SKM-1 (cell line): ENCODE data around the gene ST8SIA6.

Experiments used
- DNase-seq: peaks from one replicate; lab custom pipeline; 2025; ENCODE audit not compliant: unreplicated experiment; lab: John Stamatoyannopoulos, UW

Gene ST8SIA6

DNA sequence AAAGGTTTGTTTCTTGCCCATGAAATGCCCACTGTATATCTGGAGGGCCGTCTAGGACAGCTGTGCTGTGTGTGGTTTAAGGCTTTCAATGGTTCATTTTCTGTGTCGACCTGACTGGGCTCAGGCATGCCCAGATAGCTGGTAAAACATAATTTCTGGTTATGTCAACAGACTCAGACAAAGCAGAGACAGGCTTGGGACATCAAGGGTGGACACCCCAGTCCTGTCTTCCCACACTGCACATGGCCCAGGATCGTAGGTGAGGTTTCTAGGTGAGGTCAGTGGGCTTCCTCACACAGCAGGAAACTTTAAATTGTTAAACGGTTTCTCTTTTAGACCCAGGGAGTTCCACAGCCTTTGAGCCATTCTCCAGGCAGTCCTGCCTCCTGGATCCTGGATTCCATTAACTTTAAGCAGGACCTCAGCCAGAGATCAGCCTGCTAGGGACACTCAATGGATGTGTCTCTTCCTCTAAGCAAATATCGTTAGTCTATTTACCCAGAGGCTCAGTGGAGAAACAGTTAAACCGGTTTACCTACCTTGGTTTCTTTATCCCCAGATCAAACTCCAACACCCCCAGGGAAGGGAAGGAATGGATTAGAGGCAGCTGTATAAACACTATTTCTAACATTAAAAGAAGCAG lies 66.4 kb downstream of the ST8SIA6 start:
- DNase-seq, result no peak

DNA sequence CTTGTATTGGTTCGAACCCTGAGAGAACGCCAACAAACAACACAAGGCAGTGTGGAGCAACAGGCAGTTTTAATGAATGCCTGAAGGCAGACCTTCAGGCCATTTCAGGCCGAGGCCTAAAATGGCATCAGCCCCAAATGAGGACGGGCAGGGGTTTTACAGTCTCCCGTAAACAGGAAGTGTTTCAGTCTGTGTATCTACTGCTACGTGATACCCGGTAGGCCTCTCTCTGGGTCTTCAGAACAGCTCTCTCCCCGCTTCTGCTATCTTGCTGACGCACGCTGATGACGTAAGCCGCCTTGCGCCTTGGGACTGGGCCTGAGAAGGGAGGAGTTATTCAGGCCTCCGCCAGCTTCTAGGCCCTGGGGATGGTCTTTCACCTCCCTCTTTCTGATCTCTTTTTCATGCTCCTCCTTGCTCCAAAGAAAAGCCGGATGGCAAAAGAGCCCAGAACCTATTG lies 67.7 kb downstream of the ST8SIA6 start:
- DNase-seq, result no peak

DNA sequence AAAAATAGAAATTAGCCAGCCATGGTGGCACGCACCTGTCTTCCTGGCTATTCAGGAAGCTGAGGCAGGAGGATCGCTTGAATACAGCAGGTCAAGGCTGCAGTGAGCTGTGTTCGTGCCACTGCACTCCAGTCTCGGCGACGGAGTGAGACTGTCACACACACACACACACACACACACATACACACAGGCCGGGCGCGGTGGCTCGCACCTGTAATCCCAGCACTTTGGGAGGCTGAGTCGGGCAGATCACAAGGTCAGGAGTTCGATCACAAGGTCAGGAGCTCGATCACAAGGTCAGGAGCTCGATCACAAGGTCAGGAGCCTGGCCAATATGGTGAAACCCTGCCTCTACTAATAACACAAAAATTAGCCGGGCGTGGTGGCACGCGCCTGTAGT lies 68.4 kb downstream of the ST8SIA6 start:
- no peak for DNase-seq

DNA sequence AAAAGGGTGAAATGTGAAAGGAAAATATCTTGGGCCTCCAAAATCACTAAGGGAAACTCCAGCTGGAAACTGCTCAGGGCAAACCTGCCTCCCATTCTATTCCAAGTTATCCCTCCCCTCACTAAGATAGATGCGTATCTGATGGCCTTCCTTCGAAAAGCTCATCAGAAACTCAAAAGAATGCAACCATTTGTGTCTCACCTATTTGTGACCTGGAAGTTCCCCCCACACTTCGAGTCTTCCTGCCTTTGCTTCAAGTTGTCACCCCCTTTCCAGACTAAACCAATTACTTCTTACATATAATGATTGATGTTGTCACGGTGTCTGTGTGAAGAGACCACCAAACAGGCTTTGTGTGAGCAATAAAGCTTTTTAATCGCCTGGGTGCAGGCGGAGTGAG lies 69.3 kb downstream of the ST8SIA6 start:
- no peak for DNase-seq

DNA sequence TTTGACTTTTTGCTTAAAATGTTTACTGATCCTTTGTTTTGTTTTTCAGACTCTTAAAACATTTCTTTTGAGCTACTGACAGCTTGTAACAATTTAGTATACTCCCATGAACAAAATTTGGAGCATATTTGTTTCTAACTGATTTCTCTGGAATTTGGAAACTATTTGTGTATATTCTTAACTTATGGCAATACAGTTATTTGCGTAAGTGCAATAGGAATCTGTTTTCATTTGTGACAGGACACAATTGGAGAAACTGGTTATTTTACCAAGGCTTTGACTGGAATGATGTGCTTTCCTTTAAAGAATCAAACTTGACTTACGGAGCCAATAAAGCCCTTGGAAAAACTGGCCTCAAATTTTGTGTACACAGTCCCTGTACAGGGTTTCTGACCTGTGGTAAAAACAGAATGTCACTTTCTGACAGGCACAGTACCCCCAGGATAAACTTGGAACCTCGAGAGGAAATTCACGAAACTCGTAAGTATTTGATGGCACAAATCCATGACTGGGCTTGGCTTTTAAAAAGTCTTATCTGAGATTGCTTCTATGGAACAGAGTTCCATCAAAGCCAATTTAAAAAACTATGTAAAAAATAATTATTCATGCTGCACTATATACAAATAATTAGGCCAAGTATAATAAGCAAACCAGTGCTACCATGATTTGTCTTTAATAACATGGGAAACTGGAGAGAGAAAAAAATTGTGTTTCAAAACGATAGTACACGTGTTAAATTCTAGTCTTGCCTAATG lies 70.4 kb downstream of the ST8SIA6 start:
- no peak for DNase-seq

DNA sequence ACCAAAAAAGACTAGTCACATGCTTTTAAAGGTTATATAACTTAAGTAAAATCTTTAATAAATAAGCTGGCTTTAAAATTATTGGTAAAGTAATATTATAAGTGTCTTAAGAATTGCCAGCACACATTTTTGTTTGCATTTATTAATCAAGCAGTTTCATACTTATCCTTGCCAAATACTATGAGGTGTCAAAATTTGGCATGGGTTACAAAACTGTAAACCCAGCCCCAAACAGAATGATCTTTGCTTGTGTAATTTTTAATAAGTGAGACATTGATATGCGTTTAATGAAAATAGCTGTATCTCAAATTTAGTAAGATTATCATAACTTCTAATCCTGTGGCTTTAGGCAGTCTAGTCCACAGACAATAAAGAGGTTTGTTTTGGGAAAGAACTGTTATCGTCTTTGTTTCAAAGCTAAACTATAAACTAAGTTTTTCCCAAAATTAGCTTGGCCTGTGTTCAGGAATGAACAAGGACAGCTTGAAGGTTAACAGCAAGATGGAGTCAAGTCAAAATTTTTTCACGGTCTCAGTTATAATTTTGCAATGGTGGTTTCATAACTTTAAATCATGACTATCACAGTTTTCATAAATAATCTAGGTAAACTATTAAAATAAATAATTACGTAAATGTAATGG lies 72.8 kb downstream of the ST8SIA6 start:
- DNase-seq, result no peak

DNA sequence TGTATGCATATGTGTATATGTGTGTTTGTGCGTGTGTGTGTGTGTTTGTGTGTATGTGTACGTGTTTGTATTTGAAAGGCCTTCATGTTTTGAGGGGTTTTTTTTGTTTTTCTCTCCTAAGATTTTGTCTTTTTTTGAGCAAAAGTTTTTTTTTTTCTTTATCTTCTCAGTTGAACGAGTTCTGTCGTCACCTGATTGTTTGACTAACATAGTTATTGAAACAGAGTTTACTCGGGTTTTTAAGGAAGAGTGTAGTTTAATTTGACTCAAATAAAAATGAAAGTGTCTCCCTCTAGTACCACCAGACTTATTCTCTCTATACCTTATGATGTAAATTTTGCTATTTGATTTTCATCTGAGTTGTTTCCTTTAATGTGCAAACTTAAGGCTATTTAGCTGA lies 73.5 kb downstream of the ST8SIA6 start:
- no peak for DNase-seq

DNA sequence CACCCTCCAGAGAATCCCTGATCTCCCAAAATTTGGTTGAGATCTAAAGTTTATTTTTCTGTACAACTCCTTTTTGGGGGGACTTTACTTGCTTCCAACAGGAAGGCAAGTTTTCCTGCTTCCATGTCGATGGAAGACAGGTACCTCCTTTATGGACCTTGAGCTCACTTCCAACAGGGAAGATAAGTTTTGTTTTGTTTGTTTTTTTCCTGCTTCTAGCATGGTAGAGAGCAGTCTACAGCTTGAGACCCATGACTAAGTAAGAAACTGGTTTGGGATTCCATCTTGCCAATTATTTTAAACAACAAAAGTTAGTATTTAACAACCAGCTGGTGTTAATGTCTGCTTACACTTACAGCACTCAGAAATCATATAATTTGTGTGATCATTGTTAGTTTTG lies 74.4 kb downstream of the ST8SIA6 start:
- no peak for DNase-seq

DNA sequence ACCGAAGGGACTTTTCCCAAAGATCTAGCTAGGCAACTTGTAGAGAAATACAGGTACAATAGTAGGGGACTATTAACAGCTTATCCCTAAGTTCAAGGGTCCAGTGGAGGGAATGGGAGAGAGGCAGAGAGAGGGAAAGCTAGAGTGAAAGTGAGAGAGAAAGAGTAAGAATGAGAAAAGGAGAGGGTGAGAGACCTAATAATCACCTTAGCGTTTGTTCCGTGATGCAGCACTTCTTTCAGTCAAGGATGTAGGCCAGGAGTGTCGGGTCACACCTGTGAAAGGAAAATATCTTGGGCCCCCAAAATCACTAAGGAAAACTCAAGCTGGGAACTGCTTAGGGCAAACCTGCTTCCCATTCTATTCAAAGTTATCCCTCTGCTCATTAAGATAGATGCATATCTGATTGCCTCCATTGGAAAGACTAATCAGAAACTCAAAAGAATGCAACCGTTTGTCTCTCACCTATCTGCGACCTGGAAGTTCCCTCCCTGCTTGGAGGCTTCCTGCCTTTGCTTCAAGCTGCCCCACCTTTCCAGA lies 75.2 kb downstream of the ST8SIA6 start:
- no peak for DNase-seq

DNA sequence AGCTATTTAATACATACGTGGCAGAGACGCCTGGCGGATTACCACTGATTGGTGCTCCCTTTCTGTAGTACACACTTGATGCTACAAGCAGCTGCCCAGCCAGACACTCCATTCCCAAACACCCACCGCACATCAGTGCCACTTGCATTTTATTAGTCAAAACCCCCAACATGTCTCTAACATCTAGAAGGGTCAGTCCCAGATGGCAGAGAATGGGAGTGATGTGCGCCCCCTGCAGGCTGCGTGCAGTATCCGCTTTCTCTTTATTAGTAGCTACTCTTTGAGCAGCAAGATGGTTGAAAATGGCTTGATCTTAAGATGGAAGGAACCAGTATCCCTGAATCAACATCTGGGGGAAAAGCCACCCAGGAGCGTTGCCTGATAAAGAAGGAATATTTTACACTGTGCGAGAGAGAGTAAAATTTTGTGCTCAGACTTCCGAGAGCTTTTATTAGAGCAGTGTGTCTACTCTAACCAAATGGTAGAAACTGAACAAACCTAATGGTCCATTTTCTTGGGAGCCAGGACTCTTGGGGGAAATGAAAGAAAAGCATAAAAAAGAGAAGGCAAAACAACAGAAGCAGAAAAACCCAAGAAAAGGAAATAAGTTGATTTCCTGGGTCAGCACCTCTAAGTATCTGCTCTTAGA lies 78.3 kb downstream of the ST8SIA6 start:
- DNase-seq, result no peak

DNA sequence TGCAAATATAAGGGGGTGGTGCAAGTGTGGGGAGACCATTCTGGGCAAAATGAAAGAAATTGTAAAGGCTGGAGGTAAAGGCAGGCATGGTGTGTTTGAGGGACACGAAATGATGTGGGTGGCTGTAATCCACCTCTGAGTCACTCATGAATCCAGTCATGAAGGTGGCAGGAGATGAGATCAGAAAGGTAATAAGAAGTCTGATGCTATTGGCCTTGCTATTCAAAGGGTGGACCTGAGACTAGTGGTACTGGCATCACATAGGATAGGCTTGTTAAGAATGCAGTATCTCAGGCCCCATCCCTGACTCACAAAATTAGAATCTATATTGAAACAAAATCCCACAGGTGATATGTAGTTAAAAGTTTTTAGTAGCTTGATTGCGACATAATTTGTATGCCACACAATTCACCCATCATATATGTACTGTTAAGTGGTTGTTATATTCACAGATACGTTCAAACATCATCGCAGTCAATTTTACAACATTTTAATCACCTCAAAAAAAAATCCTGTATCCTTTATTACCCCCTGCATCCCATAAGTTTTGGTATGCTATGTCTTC lies 85.6 kb downstream of the ST8SIA6 start:
- no peak for DNase-seq

DNA sequence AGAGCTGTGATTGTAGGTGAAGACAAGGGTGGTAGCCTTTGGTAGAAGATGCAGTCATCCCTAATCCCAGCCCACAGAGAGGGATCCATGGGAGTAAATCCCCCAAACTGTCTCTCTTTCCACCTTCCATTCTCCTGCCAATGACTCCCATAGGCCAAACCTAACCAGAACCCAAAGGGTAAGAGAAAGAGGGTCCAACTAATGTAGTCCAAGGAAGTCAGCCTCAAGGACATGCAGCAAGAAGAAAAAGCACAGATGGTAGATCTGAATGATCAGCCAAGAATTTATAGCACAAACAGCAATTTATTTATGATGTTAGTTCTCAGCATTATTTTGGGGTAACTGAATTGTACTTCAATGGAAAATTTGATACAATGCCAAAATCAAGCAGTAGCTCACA lies 87.7 kb downstream of the ST8SIA6 start:
- DNase-seq, result no peak

DNA sequence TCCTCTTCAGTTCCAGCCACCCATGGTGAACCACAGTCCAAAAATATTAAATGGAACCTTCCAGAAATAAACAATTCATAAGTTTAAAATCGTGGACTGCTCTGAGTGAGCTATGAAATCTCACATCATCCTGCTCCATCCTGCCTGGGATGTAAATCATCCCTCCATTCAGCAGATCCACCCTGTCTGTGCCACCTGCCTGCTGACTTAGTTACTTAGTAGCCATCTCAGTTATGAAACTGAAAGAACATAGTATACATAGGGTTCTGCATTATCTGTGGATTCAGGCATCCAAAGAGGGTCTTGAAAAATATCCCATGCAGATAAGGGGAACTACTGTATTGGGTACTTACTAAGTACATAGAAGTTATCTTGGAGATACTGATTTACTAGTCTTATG lies 89.0 kb downstream of the ST8SIA6 start:
- DNase-seq, result no peak

DNA sequence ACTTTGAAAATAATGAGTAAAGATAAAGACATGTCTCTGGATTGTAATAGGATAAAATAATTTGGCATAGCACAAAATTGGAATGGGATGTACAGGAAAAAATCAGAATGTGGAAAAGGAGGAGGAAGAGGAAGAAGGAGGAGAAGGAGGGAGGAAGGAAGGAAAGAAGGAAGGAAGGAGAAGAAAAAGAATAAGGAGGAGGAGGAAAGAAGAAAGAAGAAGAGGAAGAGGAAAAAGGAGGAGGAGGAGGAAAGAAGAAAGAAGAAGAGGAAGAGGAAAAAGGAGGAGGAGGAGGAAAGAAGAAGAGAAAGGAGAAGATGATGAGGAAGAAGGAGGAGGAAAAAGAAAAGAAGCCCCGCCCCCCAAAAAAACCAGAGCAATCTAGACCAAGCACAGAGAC lies 95.9 kb downstream of the ST8SIA6 start:
- DNase-seq, result no peak

DNA sequence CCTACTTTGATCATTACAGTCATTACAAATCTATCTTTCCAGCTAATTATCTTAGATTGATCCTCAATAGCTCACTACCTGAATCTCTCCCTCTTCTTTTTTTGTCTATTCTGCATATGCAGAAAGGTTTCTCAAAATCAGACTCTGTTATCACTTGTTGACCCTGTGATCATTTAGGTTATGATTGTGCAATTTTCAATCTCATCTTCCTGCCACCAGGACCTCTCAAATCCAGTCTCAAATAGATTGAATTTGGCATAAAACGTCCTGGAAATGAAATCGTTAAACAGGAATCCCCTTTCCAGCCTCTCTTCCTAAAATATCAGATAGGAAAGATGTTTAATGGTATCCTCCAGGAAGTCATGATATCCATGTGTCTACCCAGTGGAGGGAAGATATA lies 96.6 kb downstream of the ST8SIA6 start:
- DNase-seq, result no peak

DNA sequence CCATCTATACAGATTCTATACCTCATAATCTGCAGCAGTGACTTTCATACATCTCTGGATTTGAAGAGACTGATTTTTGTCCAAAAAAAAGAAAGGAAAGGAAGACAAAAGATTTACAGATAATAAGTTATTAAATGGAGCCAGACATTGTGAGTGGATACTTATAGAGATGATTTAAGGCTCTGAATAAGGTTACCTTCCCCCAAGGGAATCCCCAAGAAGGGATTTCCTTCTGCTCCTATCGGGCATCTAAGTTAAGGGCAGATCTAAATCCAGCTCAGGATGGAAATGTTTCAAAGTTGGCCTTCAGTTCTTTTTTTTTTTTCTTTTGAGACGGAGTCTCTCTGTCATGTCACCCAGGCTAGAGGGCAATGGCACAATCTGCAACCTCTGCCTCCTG lies 97.6 kb downstream of the ST8SIA6 start:
- DNase-seq, result no peak

DNA sequence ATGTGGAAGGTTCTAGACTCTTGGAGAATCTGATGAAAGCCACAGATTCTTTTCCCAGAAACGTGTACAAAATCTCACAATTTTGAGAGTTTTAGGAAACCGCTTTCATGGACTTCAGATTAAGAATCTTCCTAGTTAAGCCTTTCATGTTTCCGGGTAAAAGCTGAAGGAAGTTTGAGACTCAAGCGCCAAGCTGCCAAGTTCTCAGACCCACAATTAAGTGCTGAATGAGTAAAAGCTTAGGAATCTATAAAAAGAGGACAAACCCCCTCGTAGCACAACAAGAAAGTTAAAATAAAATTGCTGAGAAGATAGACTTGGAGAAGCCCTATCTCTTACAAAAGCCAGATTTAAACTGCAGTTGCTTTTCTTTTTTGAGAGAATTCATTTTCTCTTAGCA lies 99.6 kb downstream of the ST8SIA6 start:
- no peak for DNase-seq

DNA sequence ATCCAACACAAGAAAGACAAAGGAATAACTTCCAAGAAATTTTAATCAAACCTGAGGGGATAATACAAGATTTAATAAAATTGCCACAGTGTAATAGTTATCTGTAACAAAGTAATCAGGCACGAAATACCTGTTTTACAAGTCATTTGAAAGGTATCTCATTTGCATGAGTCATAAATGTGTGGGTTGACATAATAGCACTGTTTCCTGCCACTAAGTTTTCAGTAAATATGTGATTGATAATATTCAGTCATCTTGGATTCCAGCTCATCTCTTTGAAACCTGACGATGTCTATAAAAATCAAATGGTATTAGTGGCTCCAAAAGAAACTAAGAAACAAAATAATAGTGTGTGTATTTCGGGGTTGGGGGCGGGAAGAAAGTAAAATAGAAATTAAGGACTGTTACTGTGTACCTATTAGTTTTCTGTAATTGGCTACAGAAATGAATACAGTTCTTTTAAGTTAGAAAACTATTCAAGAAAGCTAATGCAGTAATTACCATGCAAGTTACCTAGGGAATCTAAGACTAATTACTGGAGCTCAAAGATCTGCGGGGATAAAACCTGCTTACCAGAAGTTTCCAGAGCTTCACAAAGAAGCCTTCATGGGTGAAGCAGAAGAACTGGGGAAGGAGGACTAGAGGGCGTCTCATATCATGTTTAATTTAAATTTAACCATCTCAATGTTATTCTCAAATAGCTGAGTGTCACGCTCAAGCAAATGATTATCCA lies 100.7 kb downstream of the ST8SIA6 start:
- no peak for DNase-seq

DNA sequence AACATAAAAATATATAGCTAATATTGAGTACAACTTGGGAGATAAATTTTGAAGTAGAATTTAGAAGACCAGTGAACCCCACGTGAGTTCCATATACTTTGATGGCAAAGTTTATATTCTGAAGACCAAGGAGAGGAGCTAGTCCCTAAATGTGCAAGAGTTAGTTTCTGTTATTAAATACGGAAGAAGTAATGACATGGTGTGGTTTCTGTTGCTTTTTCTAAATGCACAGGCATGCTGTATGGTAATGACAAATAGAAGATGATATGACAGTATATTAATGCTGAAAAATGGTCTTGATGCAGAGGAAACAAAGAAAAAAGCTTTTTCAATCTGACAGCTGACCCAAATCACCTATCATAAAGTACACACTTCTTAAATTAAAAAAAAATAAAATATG lies 101.8 kb downstream of the ST8SIA6 start:
- DNase-seq, result no peak

DNA sequence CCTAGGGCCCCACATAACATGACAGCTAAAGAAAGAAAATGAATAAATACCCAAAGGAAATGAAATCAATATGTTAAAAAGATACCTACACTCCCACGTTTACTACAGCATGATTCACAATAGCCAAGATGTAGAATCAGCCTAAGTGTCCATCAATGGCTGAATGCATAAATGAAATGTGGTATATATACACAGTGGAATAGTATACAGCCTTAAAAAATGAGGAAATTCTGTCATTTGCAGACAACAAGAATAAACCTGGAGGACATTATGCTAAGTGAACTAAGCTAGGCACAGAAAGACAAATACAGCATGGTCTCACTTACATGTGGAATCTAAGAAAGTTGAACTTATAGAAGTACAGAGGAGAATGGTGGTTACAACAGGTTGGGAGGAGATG lies 102.9 kb downstream of the ST8SIA6 start:
- DNase-seq, result no peak

DNA sequence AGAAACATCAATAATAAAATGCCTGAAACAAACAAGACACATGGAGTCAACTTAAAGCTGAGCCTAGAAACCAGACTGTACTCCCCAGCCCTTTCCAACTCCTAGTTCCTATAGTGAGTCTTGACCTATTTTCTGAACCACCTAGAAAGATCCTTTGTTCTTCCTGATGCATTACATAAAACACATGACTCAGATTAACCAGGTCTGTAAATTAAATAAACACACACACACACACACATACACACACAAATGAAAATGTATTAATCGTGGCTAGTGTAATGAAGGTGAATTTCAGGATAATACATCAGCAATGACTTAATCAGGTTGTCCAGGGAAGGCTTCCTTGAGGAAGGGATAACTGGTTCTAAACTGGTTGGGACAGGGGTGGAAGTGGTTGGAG lies 104.7 kb downstream of the ST8SIA6 start:
- DNase-seq, result no peak
